DOHH2 (cell line): Measurements from ENCODE around the gene KBTBD13.

Experiments
- H3F3A ChIP-seq: fragments of 200-600 bp; sonication (generic), shearing (Covaris generic); 2 replicates; pipeline ENCODE4 v1.6.0; 2016; ENCODE audit warnings: antibody characterized with exemption, mild to moderate bottlenecking; ENCODE audit not compliant: control insufficient read depth, insufficient read depth
- H3K27ac ChIP-seq: fragments of 200-600 bp; sonication (generic); 2 replicates; pipeline ENCODE4 v1.5.1; 2014; ENCODE audit warnings: low read depth, mild to moderate bottlenecking, low read length, moderate library complexity
- H3K27me3 ChIP-seq: fragments of 200-600 bp; sonication (generic); 2 replicates; pipeline ENCODE4 v1.6.1; 2014; ENCODE audit warnings: mild to moderate bottlenecking, low read length, mixed read lengths; ENCODE audit not compliant: control insufficient read depth
- H3K36me3 ChIP-seq: fragments of 200-600 bp; sonication (generic); 2 replicates; pipeline ENCODE4 v1.6.1; 2014; ENCODE audit warnings: mild to moderate bottlenecking, low read length, moderate library complexity, mixed read lengths; ENCODE audit not compliant: control insufficient read depth
- H3K4me1 ChIP-seq: fragments of 200-600 bp; sonication (generic); 2 replicates; pipeline ENCODE4 v1.6.1; 2014; ENCODE audit warnings: mild to moderate bottlenecking, low read length, mixed read lengths; ENCODE audit not compliant: control insufficient read depth
- H3K4me2 ChIP-seq: fragments of 200-600 bp; sonication (generic); 2 replicates; pipeline ENCODE4 v1.6.0; 2014; ENCODE audit warnings: mild to moderate bottlenecking, low read length, moderate library complexity
- H3K4me3 ChIP-seq: fragments of 200-600 bp; sonication (generic); 2 replicates; pipeline ENCODE4 v1.5.1; 2014; ENCODE audit warnings: mild to moderate bottlenecking, low read length, mixed read lengths
- H3K79me2 ChIP-seq: fragments of 200-600 bp; sonication (generic); 2 replicates; pipeline ENCODE4 v1.6.1; 2014; ENCODE audit warnings: mild to moderate bottlenecking, low read length, mixed read lengths; ENCODE audit not compliant: control insufficient read depth
- H3K9me2 ChIP-seq: fragments of 200-600 bp; sonication (generic); replicated peaks from 2 replicates; pipeline ENCODE4 v1.6.1; 2014; ENCODE audit warnings: mild to moderate bottlenecking, low read length, mixed read lengths; ENCODE audit not compliant: control insufficient read depth
- H3K9me3 ChIP-seq: fragments of 200-600 bp; sonication (generic); 2 replicates; pipeline ENCODE4 v1.6.1; 2014; ENCODE audit warnings: antibody characterized with exemption, low read length, mixed read lengths; ENCODE audit not compliant: control insufficient read depth, insufficient read depth
- H4K20me1 ChIP-seq: fragments of 200-600 bp; sonication (generic); 2 replicates; pipeline ENCODE4 v1.6.0; 2014; ENCODE audit warnings: low read depth, mild to moderate bottlenecking, antibody characterized with exemption, low read length, moderate library complexity; ENCODE audit not compliant: control insufficient read depth, insufficient read depth
- EZH2phosphoT487 ChIP-seq: fragments of 200-600 bp; sonication (generic); IDR thresholded peaks from 2 replicates; pipeline ENCODE4 v1.6.1; 2017; ENCODE audit warnings: borderline replicate concordance, mild to moderate bottlenecking, antibody characterized with exemption, low read length, moderate library complexity, mixed read lengths
- TF ChIP-seq, protein P1 (sequence below): fragments of 200-600 bp; sonication (generic); IDR thresholded peaks from one replicate; pipeline ENCODE4 v1.5.1; 2014; ENCODE audit warnings: antibody characterized with exemption, mild to moderate bottlenecking, low read depth, low read length; ENCODE audit not compliant: poor library complexity, severe bottlenecking

The KBTBD13 gene

DNA sequence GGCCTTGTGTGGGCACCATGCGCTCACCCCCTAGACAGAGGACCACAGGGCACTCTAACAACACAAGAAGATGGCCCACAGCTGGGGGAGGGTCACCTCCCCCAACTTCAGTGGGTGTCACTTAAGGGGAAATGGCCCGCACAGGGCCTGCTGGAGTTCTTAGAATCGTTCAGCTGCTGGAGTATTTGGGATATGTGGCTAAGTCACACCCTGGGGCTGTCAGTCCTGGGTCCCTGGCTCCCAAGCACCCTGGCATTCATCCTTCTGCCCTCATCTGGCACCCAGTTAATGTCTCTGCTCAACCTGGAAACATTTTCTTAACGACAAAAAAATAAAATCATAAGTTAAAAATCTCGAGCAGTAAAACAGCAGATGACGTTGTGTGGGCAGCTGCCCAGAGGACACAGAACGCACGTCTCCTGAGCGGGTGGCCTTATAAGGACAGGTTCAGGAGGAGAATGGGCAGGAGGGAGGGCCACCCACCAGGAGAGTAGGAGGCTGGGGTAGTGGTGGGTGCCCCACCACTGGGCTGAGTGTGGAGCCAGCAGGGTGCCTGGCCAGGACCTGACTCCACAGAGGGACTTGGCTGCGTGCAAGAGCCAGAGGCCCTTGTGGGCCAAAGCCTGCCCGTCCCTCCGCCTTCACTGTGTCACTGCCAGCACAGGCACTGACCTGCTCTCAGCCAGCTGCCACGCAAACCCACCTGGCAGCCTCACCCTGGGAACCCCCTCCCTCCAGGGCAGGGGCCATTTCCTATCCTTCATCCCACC is 11.5 kb downstream of the KBTBD13 start:
- Histone ChIP-seq H3K9me3 (no peaks in the 10 kb centered on the region), H3K27me3 (peaks cover 28% of the 10 kb centered on the region), H3F3A (no peaks in the 10 kb centered on the region), H3K4me1 (no peaks in the 10 kb centered on the region), H3K9me2 (no peaks in the 10 kb centered on the region), H3K4me3 (no peak overlapping the region), H3K36me3 (no peaks in the 10 kb centered on the region), H3K4me2 (no peak overlapping the region), H4K20me1 (no peaks in the 10 kb centered on the region), H3K27ac (no peak overlapping the region), H3K79me2 (no peaks in the 10 kb centered on the region)
- TF ChIP-seq EZH2phosphoT487: no peak
- TF ChIP-seq, protein P1, sequence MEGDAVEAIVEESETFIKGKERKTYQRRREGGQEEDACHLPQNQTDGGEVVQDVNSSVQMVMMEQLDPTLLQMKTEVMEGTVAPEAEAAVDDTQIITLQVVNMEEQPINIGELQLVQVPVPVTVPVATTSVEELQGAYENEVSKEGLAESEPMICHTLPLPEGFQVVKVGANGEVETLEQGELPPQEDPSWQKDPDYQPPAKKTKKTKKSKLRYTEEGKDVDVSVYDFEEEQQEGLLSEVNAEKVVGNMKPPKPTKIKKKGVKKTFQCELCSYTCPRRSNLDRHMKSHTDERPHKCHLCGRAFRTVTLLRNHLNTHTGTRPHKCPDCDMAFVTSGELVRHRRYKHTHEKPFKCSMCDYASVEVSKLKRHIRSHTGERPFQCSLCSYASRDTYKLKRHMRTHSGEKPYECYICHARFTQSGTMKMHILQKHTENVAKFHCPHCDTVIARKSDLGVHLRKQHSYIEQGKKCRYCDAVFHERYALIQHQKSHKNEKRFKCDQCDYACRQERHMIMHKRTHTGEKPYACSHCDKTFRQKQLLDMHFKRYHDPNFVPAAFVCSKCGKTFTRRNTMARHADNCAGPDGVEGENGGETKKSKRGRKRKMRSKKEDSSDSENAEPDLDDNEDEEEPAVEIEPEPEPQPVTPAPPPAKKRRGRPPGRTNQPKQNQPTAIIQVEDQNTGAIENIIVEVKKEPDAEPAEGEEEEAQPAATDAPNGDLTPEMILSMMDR: no peak

DNA sequence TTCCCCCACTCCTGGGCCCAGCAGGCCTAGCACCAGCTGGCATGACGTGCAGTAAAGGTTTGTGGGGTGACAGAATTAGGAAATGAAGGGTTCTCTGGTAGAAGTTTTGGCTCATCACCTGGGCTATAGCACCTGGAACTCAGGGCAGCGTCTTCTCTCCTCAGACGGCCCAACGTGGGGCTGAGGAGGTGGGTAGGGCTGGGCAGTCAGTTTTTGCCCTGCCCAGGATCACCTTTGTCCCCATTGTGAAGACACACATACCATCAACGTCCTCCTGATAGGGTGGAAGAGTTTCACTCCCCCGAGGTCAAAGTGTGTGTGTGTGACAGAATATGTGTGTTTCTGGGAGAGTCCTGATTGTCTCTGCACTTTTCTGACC is 12.1 kb downstream of the KBTBD13 start:
- Histone ChIP-seq H3K4me1 (no peaks in the 10 kb centered on the region), H3K36me3 (no peaks in the 10 kb centered on the region)
- TF ChIP-seq, protein P1: no peak
- no peak for TF ChIP-seq EZH2phosphoT487

DNA sequence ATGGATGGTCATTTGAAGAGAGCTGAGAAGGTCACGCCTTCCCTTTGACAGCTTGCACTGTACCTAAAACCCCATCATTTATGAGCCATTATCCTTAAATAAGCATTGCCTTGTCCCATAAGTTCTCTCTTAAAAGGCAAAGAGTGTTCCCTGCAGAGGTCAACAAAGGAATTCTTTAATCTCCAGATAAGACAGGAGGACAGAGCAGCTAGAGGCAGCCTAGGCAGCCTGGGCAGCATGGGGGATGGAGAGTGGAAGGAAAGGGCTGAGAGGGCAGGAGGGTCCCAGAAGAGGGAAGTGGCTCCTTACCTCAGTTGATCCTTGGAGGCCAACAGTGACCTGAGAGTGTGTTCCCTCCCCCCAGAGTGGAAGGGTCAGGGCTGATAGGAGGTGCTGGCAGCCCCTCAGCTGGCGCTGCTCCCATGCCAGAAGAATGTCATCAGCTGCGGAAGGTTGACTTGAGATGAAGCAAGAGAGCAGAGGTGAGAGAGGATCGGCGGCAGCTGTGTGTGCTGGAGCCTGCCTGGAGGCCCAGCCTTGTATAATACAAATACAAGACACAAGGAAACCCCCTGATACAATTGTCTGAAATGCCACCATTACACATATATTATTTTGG is 12.8 kb downstream of the KBTBD13 start:
- no peaks in the 10 kb centered on the region for H3K4me1 ChIP-seq
- H3K27me3 ChIP-seq: peaks cover 16% of the 10 kb centered on the region
- no peak overlapping the region for H3K4me3 ChIP-seq
- no peaks in the 10 kb centered on the region for H3K9me3 ChIP-seq
- no peak overlapping the region for H3K4me2 ChIP-seq
- no peaks in the 10 kb centered on the region for H3K79me2 ChIP-seq
- no peaks in the 10 kb centered on the region for H4K20me1 ChIP-seq
- no peak overlapping the region for H3K27ac ChIP-seq
- H3K9me2 ChIP-seq: no peaks in the 10 kb centered on the region
- TF ChIP-seq EZH2phosphoT487: no peak
- TF ChIP-seq, protein P1: no peak
- no peaks in the 10 kb centered on the region for H3K36me3 ChIP-seq
- H3F3A ChIP-seq: no peaks in the 10 kb centered on the region

More for the DNA sequence above, 12.1 kb downstream of the KBTBD13 start:
- Histone ChIP-seq H3F3A (no peaks in the 10 kb centered on the region), H3K9me2 (no peaks in the 10 kb centered on the region), H4K20me1 (no peaks in the 10 kb centered on the region), H3K9me3 (no peaks in the 10 kb centered on the region), H3K4me2 (no peak overlapping the region), H3K27ac (no peak overlapping the region), H3K79me2 (no peaks in the 10 kb centered on the region), H3K27me3 (peaks cover 23% of the 10 kb centered on the region), H3K4me3 (no peak overlapping the region)
